Measurements from ENCODE around the gene ZER1.

DNA sequence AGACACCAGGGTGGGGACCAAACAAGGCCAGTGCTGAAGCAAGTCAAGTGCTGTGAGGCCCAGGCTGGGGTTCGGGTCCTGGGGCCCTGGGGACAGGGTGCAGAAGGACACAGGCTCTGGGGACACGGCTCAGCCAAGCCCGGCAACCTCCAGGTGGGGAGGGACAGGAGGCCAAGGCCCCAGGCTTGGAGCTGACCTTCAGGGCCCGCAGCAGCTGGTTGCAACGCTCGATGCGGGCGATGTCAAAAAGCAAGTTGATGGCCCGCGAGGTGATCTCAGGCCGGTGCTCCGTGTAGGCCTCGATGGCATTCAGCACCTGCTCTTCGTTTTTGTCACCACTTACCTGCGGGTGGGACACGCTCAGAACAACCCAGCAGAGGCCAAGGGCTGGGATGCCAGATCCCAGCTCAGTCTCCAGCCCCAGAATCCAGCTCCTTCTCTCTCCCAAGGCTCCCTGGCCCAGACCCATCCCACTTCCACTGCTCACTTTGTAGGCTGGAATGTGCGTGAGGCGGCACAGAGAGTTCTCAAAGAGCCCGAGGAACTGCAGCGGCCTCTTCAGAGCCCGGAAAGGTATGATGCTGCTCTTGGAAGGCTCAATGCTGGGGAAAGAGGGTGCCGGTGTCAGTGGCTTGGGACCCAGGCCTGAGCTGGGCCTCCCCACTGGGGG lies 20.7 kb downstream of the ZER1 start:
- no peak for TF ChIP-seq POLR2A (IDR thresholded peaks at IDR 0.05; ENCODE audit: low read length)
- no peak for TF ChIP-seq GATA1 (IDR thresholded peaks at IDR 0.05; ENCODE audit: low read depth, low read length)
